Esophagus muscularis mucosa (tissue), 4 donors: ENCODE data around the gene RPL10A. TPM values are rescaled to one million over a fixed set of nuclear protein-coding genes. Genes with fewer than 3 reads are reported as not detected.

ENCODE experiments used
- DNase-seq: peaks from one replicate; pipeline ENCODE4 v3.0.0-alpha.2; 2017; ENCODE audit errors: extremely low spot score
- H3K27ac ChIP-seq, 4 donors: fragments of 200-600 bp; sonication (generic); replicated peaks in 1 of 4; 1 replicate in 3 of 4; 2 replicates in 1 of 4; pipeline ENCODE4 v1.5.1; 2016 to 2019; ENCODE audit warnings: mild to moderate bottlenecking in 1 of 4
- H3K27me3 ChIP-seq, 4 donors: fragments of 200-600 bp; sonication (generic); one replicate each; pipeline versions ENCODE4 v1.5.1 to v1.6.0; 2016 to 2019
- H3K36me3 ChIP-seq, 4 donors: fragments of 200-600 bp; sonication (generic); one replicate each; pipeline ENCODE4 v1.5.1; 2016 to 2019
- H3K4me1 ChIP-seq, 4 donors: fragments of 200-600 bp; sonication (generic); one replicate each; pipeline ENCODE4 v1.5.1; 2016 to 2019
- H3K4me3 ChIP-seq, 4 donors: fragments of 200-600 bp; sonication (generic); 1 replicate in 2 of 4; 2 replicates in 2 of 4; pipeline ENCODE4 v1.5.1; 2016 to 2019; ENCODE audit warnings: mild to moderate bottlenecking in 4 of 4, moderate library complexity in 1 of 4
- H3K9me3 ChIP-seq, 4 donors: fragments of 200-600 bp; sonication (generic); 1 replicate in 3 of 4; 2 replicates in 1 of 4; pipeline ENCODE4 v1.5.1; 2016 to 2019
- CTCF ChIP-seq, 3 experiments: fragments of 200-600 bp in 2 of 3; fragments of 450-650 bp in 1 of 3; sonication (generic) in 2 of 3; IDR thresholded peaks; one replicate each; pipeline ENCODE4 v1.5.1; 2017 to 2019; ENCODE audit warnings: antibody characterized with exemption in 3 of 3, mild to moderate bottlenecking in 2 of 3, moderate library complexity in 1 of 3
- EP300 ChIP-seq: sonication (generic); formaldehyde crosslinking; IDR thresholded peaks from one replicate; pipeline ENCODE4 v1.6.1; 2017; ENCODE audit warnings: antibody characterized with exemption
- POLR2A ChIP-seq: fragments of 450-650 bp; IDR thresholded peaks from one replicate; pipeline ENCODE4 v1.6.1; 2017; ENCODE audit warnings: antibody characterized with exemption, moderate library complexity, mild to moderate bottlenecking, low read depth
- POLR2AphosphoS5 ChIP-seq, 2 donors: sonication (generic); formaldehyde crosslinking; IDR thresholded peaks; one replicate each; pipeline ENCODE4 v1.6.1; 2017; ENCODE audit warnings: antibody characterized with exemption in 2 of 2
- WGBS: methylation state at CpG from one replicate; pipeline ENCODE4 v1.1.5; 2018; 5-methylcytosine and 5-hydroxymethylcytosine counted together
- intact Hi-C: fragments of 100-400 bp; cut with DNase I; formaldehyde crosslinking; loops from one replicate; pipeline ENCODE4 v1.15.1; 2023
- total RNA-seq, 4 donors: library from RNA; depleted of rRNA; stranded (reverse); fragments of >200 nt; gene quantifications; one replicate each; pipeline versions ENCODE4 v1.1.0 to v1.2.1, GENCODE V29; 2016

Gene RPL10A
- total RNA-seq, 4 donors from 2014 or later = 1,484 to 1,840 (median 1,566) TPM

DNA sequence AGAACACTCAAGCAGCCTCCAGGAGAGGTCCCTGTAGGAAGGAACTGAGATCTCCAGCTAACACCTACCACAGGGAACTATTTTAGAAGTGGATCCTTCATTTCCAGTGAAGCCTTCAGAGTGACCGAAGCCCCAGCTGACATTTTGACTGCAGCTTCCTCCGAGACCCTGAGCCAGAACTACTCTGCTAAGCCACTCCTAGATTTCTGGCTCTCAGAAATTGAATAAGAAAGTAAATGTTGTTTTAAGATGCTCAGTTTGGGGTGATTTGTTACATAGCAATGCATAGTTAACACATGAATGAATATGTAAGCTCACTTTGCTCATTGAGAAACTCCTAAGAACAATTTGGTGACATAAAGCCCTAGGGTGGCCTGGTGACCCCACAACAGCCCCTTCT lies 39.0 kb downstream of the RPL10A start:
- WGBS = 100% methylated on average over 2 of the region's 2 CpGs
- H3K36me3 ChIP-seq = no peaks in the 10 kb centered on the region
- peaks cover 0 to 97% (median 26%) of the 10 kb centered on the region in 4 donors for H3K27me3 ChIP-seq
- no peak overlapping the region for H3K27ac ChIP-seq
- no peak overlapping the region for H3K4me3 ChIP-seq
- intact Hi-C loops = loop anchor here (10.0 kb wide), 1 partner anchor 1058 kb away; no protein-coding TSS in a partner anchor
- TF ChIP-seq CTCF (IDR thresholded peaks at IDR 0.05) (no peak), POLR2AphosphoS5 (IDR thresholded peaks at IDR 0.05) (no peak), EP300 (no peak), POLR2A (no peak)
- no peaks in the 10 kb centered on the region for H3K9me3 ChIP-seq
- DNase-seq = no peak
- peaks cover 6 to 11% (median 9%) of the 10 kb centered on the region in 4 donors for H3K4me1 ChIP-seq

GRCh38 chr6:35508027-35508426 lies 39.8 kb downstream of the RPL10A start:
- no peak for DNase-seq
- H3K27me3 ChIP-seq = peaks cover 0 to 97% (median 28%) of the 10 kb centered on the region in 4 donors
- intact Hi-C loops = loop anchor here (10.0 kb wide), 1 partner anchor 1057 kb away; no protein-coding TSS in a partner anchor

GRCh38 chr6:35508542-35508941 lies 40.3 kb downstream of the RPL10A start:
- TF ChIP-seq CTCF (IDR thresholded peaks at IDR 0.05) (no peak), POLR2A (no peak), POLR2AphosphoS5 (IDR thresholded peaks at IDR 0.05) (no peak), EP300 (no peak)
- no peak for DNase-seq
- Histone ChIP-seq H3K4me3 (no peak overlapping the region), H3K27ac (no peak overlapping the region), H3K4me1 (peaks cover 6 to 12% (median 10%) of the 10 kb centered on the region in 4 donors), H3K27me3 (peaks cover 0 to 96% (median 26%) of the 10 kb centered on the region in 4 donors), H3K9me3 (no peaks in the 10 kb centered on the region), H3K36me3 (no peaks in the 10 kb centered on the region)
- intact Hi-C loops = loop anchor here (10.0 kb wide), 1 partner anchor 1056 kb away; no protein-coding TSS in a partner anchor
- 47% methylated on average over 5 of the region's 5 CpGs for WGBS

More at GRCh38 chr6:35508027-35508426, 39.8 kb downstream of the RPL10A start:
- Histone ChIP-seq H3K27ac (no peak overlapping the region), H3K36me3 (no peaks in the 10 kb centered on the region), H3K4me3 (no peak overlapping the region), H3K4me1 (peaks cover 6 to 12% (median 10%) of the 10 kb centered on the region in 4 donors), H3K9me3 (no peaks in the 10 kb centered on the region)
- no peak for TF ChIP-seq EP300
- TF ChIP-seq POLR2A = no peak
- WGBS = 88% methylated on average over 2 of the region's 2 CpGs

GRCh38 chr6:35510916-35511561 lies 42.8 kb downstream of the RPL10A start:
- Histone ChIP-seq H3K4me1 (peaks cover 6 to 12% (median 10%) of the 10 kb centered on the region in 4 donors), H3K27me3 (peaks cover 0 to 71% (median 17%) of the 10 kb centered on the region in 4 donors), H3K4me3 (peak overlapping the region in 2 of 4 donors; percentile 27 to 29), H3K27ac (no peak overlapping the region), H3K9me3 (no peaks in the 10 kb centered on the region), H3K36me3 (no peaks in the 10 kb centered on the region)
- intact Hi-C loops = no loop called here
- no peak for DNase-seq
- no peak for TF ChIP-seq POLR2AphosphoS5 (IDR thresholded peaks at IDR 0.05)
- TF ChIP-seq POLR2A = no peak
- TF ChIP-seq CTCF (IDR thresholded peaks at IDR 0.05) = no peak
- no peak for TF ChIP-seq EP300
- 82% methylated on average over 7 of the region's 7 CpGs for WGBS

DNA sequence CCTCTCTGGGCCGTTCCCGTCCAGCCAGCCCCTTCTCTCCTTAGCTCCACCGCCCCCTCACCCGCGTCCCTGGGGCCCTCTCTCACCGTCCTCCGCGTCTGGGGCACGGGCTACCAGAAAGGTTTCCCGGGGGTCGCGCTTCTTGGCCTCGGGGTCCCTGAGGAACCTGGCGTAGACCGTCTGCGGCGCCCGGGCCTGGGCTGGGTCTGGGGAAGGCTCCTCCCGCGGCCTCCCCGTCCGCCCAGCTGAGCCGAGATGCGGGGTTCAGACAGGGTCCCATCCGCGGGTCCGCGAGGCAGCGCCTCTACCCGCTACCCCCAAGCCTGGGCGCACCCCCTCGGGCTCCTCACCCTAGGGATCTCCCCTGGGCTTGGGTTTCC lies 43.4 kb downstream of the RPL10A start:
- WGBS = 32% methylated on average over 31 of the region's 32 CpGs

More for the DNA sequence above, 43.4 kb downstream of the RPL10A start:
- peak overlapping the region; percentile 3 to 37 (median 28) for H3K4me3 ChIP-seq
- TF ChIP-seq POLR2AphosphoS5 (IDR thresholded peaks at IDR 0.05) (no peak), EP300 (no peak), POLR2A (no peak), CTCF (IDR thresholded peaks at IDR 0.05) (no peak)
- H3K9me3 ChIP-seq = no peaks in the 10 kb centered on the region
- H3K36me3 ChIP-seq = no peaks in the 10 kb centered on the region
- peaks cover 0 to 66% (median 13%) of the 10 kb centered on the region in 4 donors for H3K27me3 ChIP-seq
- DNase-seq = no peak
- H3K4me1 ChIP-seq = peaks cover 6 to 12% (median 10%) of the 10 kb centered on the region in 4 donors
- intact Hi-C loops = no loop called here
- no peak overlapping the region for H3K27ac ChIP-seq
